Measurements from ENCODE around the gene OOEP. TPM values are rescaled to one million over a fixed set of nuclear protein-coding genes. Genes with fewer than 3 reads are reported as not detected.

OOEP gene
- polyA plus RNA-seq (2012; ENCODE audit: insufficient read depth, insufficient read length, low read depth): not detected

DNA sequence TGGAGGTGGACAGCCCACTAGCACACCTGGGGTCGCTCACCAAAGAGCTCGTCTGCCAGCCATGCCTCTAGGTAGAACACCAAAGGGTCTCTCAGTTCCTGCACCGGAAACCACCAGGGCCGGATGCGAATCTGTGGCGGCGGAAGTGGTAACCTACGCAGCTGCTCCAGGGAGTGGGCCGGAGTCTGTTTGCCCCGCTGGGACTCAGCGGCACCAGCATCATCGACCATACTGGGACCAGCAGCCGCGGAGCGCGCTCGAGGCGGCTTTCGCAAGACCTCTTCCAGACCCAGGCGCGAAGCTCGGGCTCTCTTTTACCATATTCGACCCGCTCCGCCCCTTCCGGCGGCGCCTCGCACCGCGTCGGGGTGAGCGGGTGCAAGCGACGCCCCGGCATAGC, at the start of gene OOEP:
Gene OOEP (minus strand): TSS at position 335 of the 400 bp plus-strand sequence. CDS start 105 bp downstream, at position 230.
- H3K27me3 ChIP-seq: no peaks in the 10 kb centered on the region
- DNase-seq: no peak
- no peak within 1 kb of the TSS for H3K4me3 ChIP-seq (ENCODE audit: low read depth, low read length)
- H3K9me3 ChIP-seq: no peaks in the 10 kb centered on the region
- TF ChIP-seq, protein P1, sequence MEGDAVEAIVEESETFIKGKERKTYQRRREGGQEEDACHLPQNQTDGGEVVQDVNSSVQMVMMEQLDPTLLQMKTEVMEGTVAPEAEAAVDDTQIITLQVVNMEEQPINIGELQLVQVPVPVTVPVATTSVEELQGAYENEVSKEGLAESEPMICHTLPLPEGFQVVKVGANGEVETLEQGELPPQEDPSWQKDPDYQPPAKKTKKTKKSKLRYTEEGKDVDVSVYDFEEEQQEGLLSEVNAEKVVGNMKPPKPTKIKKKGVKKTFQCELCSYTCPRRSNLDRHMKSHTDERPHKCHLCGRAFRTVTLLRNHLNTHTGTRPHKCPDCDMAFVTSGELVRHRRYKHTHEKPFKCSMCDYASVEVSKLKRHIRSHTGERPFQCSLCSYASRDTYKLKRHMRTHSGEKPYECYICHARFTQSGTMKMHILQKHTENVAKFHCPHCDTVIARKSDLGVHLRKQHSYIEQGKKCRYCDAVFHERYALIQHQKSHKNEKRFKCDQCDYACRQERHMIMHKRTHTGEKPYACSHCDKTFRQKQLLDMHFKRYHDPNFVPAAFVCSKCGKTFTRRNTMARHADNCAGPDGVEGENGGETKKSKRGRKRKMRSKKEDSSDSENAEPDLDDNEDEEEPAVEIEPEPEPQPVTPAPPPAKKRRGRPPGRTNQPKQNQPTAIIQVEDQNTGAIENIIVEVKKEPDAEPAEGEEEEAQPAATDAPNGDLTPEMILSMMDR (IDR thresholded peaks at IDR 0.05; ENCODE audit: low read depth, low read length): no peak
- no peaks in the 10 kb centered on the region for H3K36me3 ChIP-seq
- no peaks in the 10 kb centered on the region for H3K4me1 ChIP-seq

DNA sequence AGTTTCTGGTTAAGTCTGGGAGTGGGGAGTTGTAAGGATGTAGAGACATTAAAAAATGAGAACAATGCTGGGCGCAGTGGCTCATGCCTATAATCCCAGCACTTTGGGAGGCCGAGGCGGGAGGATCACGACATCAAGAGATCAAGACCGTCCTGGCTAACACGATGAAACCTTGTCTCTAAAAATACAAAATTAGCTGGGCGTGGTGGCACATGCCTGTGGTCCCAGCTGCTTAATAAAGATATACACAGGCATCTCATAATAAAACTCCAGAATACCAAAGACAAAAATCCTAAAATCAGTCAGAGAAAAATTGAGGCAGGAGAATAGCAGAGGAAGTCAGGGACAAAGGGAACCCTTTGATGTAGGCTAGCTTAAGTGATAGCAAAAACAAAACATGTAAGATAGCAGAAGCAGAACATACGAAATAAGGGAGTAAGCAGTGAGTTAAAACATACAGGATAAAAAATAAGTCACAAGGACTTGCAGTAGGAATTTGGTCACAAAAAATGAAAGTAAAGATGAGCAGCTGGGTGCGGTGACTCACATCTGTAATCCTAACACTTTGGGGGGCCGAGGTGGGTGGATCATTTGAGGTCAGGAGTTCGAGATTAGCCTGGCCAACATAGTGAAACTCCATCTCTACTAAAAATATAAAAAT, 48.5 kb upstream of the OOEP start:
- no peak for DNase-seq
- TF ChIP-seq, protein P1 (IDR thresholded peaks at IDR 0.05; ENCODE audit: low read depth, low read length): no peak
- Histone ChIP-seq H3K27me3 (no peaks in the 10 kb centered on the region), H3K4me3 (ENCODE audit: low read depth, low read length) (no peak overlapping the region), H3K36me3 (no peaks in the 10 kb centered on the region), H3K4me1 (no peaks in the 10 kb centered on the region), H3K9me3 (no peaks in the 10 kb centered on the region)

DNA sequence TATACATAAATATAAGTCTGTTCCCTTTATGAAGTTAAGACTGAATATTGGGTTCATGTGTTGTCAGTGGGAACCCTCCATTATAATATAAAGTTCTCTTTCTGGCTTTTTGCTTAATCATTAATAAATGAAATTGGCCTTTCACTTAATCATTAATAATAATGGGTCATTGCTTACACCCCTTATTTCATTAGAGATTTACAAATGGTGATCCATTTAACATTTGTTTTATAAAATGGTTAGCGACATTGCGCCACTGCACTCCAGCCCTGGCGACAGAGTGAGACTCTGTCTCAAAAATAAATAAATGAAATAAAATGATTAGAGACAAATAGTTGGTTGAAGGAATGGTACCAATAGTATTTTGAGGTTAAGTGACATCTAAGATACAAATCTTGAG, 43.4 kb upstream of the OOEP start:
- TF ChIP-seq, protein P1 (IDR thresholded peaks at IDR 0.05; ENCODE audit: low read depth, low read length): no peak
- H3K9me3 ChIP-seq: no peaks in the 10 kb centered on the region

DNA sequence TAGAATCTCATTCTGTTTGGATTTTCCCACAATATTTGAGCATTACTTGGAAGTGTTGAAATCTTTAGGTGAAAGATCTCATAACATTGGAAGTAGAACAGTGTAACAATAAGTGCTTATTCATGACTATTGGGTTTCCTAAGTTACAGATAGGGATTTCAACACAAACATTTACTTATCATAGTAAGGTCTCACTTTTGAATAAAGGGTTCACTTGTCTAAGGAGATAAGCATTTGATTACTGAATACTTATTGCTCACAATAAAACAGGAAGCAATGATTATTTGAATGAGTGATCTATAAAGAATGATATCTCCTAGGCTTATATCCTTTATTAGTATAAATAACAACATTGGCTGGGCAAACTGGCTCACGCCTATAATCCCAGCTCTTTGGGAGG, 39.7 kb upstream of the OOEP start:
- Histone ChIP-seq H3K27me3 (no peaks in the 10 kb centered on the region), H3K4me3 (ENCODE audit: low read depth, low read length) (no peak overlapping the region), H3K4me1 (no peaks in the 10 kb centered on the region), H3K9me3 (no peaks in the 10 kb centered on the region), H3K36me3 (no peaks in the 10 kb centered on the region)
- no peak for DNase-seq
- TF ChIP-seq, protein P1 (IDR thresholded peaks at IDR 0.05; ENCODE audit: low read depth, low read length): no peak

More for the DNA sequence above, 43.4 kb upstream of the OOEP start:
- Histone ChIP-seq H3K4me1 (no peaks in the 10 kb centered on the region), H3K36me3 (no peaks in the 10 kb centered on the region), H3K4me3 (ENCODE audit: low read depth, low read length) (no peak overlapping the region), H3K27me3 (no peaks in the 10 kb centered on the region)
- DNase-seq: no peak

DNA sequence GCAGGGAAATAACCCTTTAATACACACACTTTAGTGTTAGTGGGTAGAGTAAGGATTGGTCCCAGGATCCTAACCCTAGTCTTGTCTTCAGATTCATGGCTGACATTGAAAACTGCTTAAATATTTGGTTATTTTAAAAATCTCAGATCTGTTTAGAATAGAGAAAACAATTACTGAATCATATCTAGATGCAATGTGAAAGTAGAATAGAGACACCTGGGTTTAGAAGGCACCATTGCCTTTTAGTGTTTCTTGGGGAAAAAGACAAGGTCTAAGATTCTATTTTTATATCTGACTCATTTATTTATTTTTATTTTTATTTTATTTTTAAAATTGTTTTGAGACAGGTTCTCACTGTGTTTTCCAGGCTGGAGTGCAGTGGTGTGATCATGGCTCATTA, 31.0 kb upstream of the OOEP start:
- no peak for DNase-seq
- Histone ChIP-seq H3K27me3 (no peaks in the 10 kb centered on the region), H3K4me1 (no peaks in the 10 kb centered on the region), H3K4me3 (ENCODE audit: low read depth, low read length) (no peak overlapping the region), H3K9me3 (no peaks in the 10 kb centered on the region), H3K36me3 (no peaks in the 10 kb centered on the region)
- TF ChIP-seq, protein P1 (IDR thresholded peaks at IDR 0.05; ENCODE audit: low read depth, low read length): no peak

DNA sequence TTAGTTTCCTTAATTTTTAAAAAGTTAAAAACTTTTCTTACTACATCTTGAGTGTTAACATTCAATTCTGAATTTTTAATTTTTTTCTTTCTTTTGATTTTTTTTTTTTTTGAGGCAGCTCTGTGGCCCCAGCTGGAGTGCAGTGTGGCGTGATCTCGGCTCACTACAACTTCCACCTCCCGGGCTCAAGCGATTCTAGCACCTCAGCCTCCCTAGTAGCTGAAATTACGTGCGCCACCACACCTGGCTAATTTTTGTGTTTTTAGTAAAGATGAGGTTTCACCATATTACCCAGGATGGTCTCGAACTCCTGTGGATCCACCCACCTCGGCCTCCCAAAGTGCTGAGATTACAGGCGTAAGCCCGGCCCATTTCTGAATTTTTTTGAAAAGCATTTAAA, 26.2 kb upstream of the OOEP start:
- H3K27me3 ChIP-seq: no peaks in the 10 kb centered on the region
- H3K4me1 ChIP-seq: no peaks in the 10 kb centered on the region
- H3K36me3 ChIP-seq: no peaks in the 10 kb centered on the region
- no peak overlapping the region for H3K4me3 ChIP-seq (ENCODE audit: low read depth, low read length)
- TF ChIP-seq, protein P1 (IDR thresholded peaks at IDR 0.05; ENCODE audit: low read depth, low read length): no peak
- no peak for DNase-seq
- no peaks in the 10 kb centered on the region for H3K9me3 ChIP-seq

All from BE2C (cell line).